NCI-H2196 treated with DMSO at 0.1 percent for 48 hours (cell line): Measurements from ENCODE around the gene E2F8.
A peak's percentile ranks its signal among the peaks of the same experiment; 100 is the strongest.

ENCODE experiments used
- DNase-seq: peaks from one replicate; lab custom pipeline; 2025; ENCODE audit not compliant: unreplicated experiment; lab: John Stamatoyannopoulos, UW

The E2F8 gene

GRCh38 chr11:19225123-19225522 lies 15.6 kb downstream of the E2F8 start:
- no peak for DNase-seq

GRCh38 chr11:19220903-19221724 lies 19.6 kb downstream of the E2F8 start:
- DNase-seq: no peak

GRCh38 chr11:19218786-19219460 lies 21.8 kb downstream of the E2F8 start:
- DNase-seq: peak; percentile 13

GRCh38 chr11:19218216-19218615 lies 22.5 kb downstream of the E2F8 start:
- DNase-seq: no peak

- no peak for DNase-seq
Measured at GRCh38 chr11:19216709-19217374, 23.9 kb downstream of the E2F8 start.

- DNase-seq: no peak
Measured at GRCh38 chr11:19216021-19216420, 24.7 kb downstream of the E2F8 start.

GRCh38 chr11:19209617-19210370 lies 31.0 kb downstream of the E2F8 start:
- no peak for DNase-seq

GRCh38 chr11:19208959-19209546 lies 31.7 kb downstream of the E2F8 start:
- DNase-seq: no peak

GRCh38 chr11:19208181-19208580 lies 32.6 kb downstream of the E2F8 start:
- no peak for DNase-seq

- DNase-seq: no peak
Measured at GRCh38 chr11:19204836-19205235, 35.9 kb downstream of the E2F8 start.

- DNase-seq: no peak
Measured at GRCh38 chr11:19201737-19202605, 38.8 kb downstream of the E2F8 start, which contains the start of gene CSRP3. Gene CSRP3, minus strand, starts transcription at chr11:19201983. Its CDS starts 9,535 bp downstream, at chr11:19192448.

GRCh38 chr11:19200410-19201201 lies 40.1 kb downstream of the E2F8 start:
- peak; percentile 83 for DNase-seq

GRCh38 chr11:19199771-19200170 lies 41.0 kb downstream of the E2F8 start:
- DNase-seq: peak; percentile 11

- no peak for DNase-seq
Measured at GRCh38 chr11:19199048-19199447, 41.7 kb downstream of the E2F8 start.

- DNase-seq: no peak
Measured at GRCh38 chr11:19196432-19196831, 44.3 kb downstream of the E2F8 start.

GRCh38 chr11:19194620-19195308 lies 46.0 kb downstream of the E2F8 start:
- DNase-seq: no peak

- no peak for DNase-seq
Measured at GRCh38 chr11:19193916-19194315, 46.8 kb downstream of the E2F8 start.

- no peak for DNase-seq
Measured at GRCh38 chr11:19191530-19192169, 49.1 kb downstream of the E2F8 start.
